Tongue (tissue), 2 donors: ENCODE data around the gene ST8SIA5. TPM values are rescaled to one million over a fixed set of nuclear protein-coding genes. Genes with fewer than 3 reads are reported as not detected.

Experiments used
- DNase-seq: peaks from one replicate; pipeline ENCODE4 v3.0.0-alpha.2; 2015
- total RNA-seq: library from RNA; depleted of rRNA; stranded (reverse); fragments of >200 nt; gene quantifications from one replicate; pipeline ENCODE4 v1.2.3, GENCODE V29; 2014

ST8SIA5 gene
- total RNA-seq, 1 donor from 2014 or later: 9.0 TPM

GRCh38 chr18:46706968-46707367, 49.9 kb downstream of the ST8SIA5 start:
- no peak for DNase-seq

- no peak for DNase-seq
Observed at GRCh38 chr18:46705521-46705920, 51.3 kb downstream of the ST8SIA5 start.

- no peak for DNase-seq
Observed at GRCh38 chr18:46704816-46705215, 52.0 kb downstream of the ST8SIA5 start.

- no peak for DNase-seq
Observed at GRCh38 chr18:46704189-46704588, 52.7 kb downstream of the ST8SIA5 start.

- no peak for DNase-seq
Observed at GRCh38 chr18:46702471-46702870, 54.4 kb downstream of the ST8SIA5 start.

GRCh38 chr18:46700066-46700824, 56.6 kb downstream of the ST8SIA5 start:
- DNase-seq: no peak

GRCh38 chr18:46696702-46697101, 60.2 kb downstream of the ST8SIA5 start:
- no peak for DNase-seq

- no peak for DNase-seq
Observed at GRCh38 chr18:46696268-46696667, 60.6 kb downstream of the ST8SIA5 start.

- no peak for DNase-seq
Observed at GRCh38 chr18:46693996-46694395, 62.9 kb downstream of the ST8SIA5 start.

GRCh38 chr18:46688853-46689525, 67.9 kb downstream of the ST8SIA5 start:
- DNase-seq: no peak

GRCh38 chr18:46686186-46686585, 70.7 kb downstream of the ST8SIA5 start:
- DNase-seq: no peak

- no peak for DNase-seq
Observed at GRCh38 chr18:46683252-46683651, 73.6 kb downstream of the ST8SIA5 start.

- no peak for DNase-seq
Observed at GRCh38 chr18:46680784-46681695, 75.8 kb downstream of the ST8SIA5 start.

GRCh38 chr18:46679846-46680598, 76.8 kb downstream of the ST8SIA5 start:
- DNase-seq: no peak

- DNase-seq: no peak
Observed at GRCh38 chr18:46678785-46679399, 78.0 kb downstream of the ST8SIA5 start.

GRCh38 chr18:46678041-46678440, 78.8 kb downstream of the ST8SIA5 start:
- DNase-seq: no peak

GRCh38 chr18:46677611-46678010, 79.2 kb downstream of the ST8SIA5 start:
- DNase-seq: no peak

- DNase-seq: no peak
Observed at GRCh38 chr18:46676182-46676835, 80.5 kb downstream of the ST8SIA5 start.

- no peak for DNase-seq
Observed at GRCh38 chr18:46675112-46675511, 81.7 kb downstream of the ST8SIA5 start.

- peak; percentile 35 for DNase-seq
Observed at GRCh38 chr18:46672062-46672970, 84.5 kb downstream of the ST8SIA5 start.
